GM21447 (cell line): ENCODE results near the gene DNAJC30.

ENCODE experiments used
- ATAC-seq: cut with Tn5 transposase; IDR thresholded peaks from one replicate; pipeline ENCODE4 v1.9.1; 2021; ENCODE audit not compliant: unreplicated experiment

The DNAJC30 gene

DNA sequence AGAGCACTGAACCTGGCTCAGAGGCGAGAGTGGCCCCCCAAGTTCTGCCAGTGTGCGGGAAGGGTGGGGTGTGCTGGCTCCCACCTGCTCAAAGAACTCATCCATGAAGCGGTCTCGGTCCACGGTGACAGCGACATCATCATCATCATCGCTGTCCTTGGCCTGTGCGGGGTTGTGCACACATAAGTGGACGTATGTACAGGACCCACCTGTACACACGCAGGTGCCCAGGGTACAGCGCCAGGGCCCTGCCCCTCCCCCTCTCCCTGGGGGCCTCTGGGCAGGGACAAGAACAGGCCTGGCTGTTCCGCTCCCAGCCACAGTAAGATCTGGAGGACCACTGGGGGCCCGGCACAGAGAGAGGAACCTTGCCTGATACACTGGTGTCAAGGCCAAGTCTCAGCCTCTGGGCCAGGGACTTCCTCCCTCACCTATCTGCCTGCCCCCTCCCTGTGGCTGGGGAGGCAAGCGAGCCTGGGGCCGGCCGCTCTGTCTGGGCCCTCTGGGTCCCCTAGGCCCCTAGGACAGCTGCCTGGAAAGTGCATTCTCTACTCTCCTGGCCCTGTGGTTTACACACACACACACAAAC is 25.8 kb upstream of the DNAJC30 start:
- no peak for ATAC-seq

DNA sequence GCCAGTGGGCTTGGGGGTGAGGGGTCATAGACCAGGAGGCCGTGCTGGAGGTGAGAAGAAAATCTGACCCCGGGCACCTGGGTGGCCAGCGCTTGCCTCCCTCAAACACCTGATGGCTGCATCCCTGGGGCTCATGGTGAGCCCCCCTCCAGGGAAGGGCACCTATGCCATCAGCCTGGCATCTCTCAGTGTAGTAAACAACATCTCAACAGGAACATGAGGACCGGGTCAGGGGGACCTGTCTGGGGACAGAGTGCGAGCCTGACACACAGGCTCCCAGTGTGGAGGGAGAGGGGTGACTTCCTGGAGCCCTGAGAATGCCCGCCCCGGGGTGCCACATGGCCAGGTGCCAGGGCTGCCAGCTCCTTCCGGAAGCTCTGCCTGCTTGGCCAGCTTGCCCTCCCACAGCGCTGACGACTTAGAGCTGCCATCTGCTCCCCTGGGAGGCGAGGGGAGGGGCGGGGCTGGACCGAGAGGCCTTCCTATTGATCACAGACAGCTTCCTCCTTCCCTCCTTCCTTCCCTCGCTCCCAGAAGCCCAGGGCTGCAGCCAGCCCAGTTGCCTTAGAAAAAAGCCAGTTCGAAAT is 23.9 kb upstream of the DNAJC30 start:
- ATAC-seq: no peak

DNA sequence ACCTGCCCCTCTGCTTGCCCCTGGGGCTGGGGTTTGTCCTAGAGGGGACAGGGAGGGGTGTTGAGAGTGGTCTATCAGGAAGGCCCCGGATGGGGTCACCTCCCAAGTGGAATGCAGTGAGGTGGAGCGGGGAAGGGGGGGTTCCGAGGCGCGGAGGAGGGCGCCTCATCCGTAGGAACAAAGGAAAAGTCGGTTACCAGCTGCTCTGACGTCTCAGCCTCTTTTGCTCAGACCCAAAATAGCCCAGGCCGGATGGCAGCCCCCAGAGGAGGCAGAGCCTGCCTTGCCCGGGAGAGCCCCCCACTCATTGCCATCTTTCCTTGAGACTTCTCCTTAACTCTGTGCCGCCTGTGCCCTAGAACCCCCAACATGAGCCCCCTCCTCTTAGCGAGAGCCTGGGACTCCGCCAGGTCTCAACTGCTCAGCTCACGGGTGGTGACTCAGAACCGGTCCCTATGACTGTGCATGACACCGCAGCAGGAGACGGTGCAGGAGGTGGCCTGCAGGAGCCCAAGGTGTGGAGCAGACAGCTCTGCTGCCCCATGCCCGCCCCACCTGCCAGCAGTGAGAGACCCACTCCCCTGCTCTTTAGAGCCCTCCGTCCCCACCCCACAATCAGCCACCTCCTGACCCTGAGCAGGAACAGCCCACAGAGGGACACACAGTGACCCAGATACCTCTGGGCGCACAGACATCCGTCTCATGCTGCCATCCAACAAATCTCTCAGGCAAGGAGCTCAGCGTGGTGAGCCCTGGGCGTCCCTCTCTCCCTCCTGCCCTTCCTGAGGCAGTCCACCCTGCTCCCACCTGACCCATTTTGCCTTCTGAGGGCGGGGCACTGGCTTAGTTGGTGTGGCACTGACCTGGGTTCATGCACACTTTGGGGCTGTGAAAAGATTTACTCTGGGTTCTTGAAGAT is 23.1 kb upstream of the DNAJC30 start:
- no peak for ATAC-seq

DNA sequence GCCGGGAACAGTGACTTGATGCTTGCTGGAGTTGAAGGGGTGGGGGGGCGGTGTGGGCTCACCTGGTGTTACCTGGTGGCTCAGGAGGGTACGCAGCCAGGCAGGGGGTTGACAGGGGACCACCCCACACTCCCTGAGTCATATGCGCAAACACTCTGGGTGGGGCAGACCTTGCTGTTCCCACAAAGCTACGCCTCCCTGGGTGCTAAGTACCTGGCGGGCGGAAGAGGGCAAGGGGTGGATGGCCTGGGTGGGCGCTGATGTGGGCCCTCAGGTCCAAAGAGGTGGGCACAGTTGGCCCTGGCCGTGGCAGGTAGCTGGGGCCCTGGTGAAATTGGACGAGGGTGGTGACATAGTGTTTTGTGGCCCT is 22.3 kb upstream of the DNAJC30 start:
- ATAC-seq: no peak

DNA sequence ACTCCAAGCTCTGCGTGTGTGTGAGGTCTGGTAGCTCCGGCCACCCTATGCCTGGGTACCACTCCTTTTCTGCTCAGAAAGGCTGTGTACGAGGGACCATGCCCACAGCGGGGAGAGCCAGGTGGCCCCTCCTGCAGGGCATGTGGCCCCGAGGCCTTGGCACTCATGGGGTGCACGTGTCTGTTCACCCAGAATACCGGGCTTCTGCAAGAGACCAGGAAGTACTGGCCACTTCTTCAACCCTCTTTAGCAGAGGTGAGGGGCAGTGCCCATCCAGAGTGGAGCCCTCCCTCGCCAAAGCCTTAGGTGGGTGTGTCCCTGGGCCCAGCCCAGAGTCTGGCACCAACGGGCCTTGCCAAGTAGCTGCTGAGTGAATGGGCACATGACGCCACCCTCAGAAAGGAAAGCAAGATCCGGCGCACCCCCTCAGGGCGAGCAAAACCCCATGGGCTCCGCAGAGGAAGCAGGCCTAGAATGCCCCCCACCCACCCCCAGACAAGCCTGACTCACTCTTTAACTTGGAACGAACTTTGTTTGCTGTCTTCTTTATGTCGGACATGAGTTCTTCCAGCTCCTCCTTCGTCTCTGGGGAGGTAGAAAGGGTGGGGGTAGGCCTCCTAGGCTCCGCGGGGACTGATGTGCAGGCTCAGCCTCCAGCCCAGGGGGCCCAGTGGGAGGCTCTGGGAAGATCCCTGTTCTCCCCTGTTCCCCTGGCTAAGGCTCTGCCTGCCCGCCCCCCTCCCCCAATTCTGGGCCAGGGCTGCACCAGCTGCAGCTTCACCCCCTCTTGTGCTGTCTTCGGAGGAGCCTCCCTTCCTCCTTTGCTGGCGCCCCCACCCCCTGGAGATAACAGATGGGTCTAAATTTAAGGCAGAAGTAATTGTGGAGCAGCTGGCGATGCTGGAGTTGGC is 21.6 kb upstream of the DNAJC30 start:
- no peak for ATAC-seq

DNA sequence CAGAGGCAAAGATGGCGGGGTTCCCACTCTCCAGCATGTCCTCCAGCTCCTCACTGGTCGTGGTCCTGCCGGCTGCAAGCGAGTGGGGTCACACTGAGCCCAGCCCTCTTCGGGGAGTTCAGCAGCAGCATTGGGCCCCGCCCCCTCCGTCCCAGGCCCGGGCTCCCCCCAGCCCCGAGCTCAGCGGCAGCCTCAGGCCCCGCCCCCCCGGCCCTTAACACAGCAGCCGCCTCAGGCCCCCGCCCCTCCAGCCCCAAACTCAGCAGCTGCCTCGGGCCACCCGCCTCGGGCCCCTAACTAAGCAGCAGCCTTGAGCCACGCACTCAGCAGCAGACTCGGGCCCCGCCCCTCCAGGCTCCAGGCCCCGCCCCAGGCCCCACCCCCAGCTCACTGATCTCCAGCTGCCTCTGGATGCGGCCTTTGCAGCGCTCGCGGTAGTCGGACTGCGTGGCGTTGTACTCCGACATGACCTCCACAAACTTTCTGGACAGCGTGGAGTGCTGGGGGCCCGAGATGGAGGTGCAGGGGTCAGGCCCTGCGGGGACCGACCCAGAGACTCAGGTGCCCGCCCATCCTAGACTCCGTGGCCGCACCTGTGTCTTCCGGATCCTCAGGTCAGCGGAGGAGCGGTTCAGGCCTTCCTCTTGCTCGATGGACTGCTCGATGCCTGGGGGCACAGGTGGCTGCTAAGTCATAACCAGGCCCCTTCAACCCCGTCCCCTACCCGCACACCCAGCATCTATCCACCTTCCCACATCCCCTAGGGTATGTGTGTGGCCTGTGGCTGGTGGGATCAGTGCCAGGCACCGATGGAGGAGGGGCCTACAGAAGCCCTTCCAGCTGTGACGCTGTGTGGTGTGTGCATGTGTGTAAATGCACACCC is 20.7 kb upstream of the DNAJC30 start:
- ATAC-seq: no peak

DNA sequence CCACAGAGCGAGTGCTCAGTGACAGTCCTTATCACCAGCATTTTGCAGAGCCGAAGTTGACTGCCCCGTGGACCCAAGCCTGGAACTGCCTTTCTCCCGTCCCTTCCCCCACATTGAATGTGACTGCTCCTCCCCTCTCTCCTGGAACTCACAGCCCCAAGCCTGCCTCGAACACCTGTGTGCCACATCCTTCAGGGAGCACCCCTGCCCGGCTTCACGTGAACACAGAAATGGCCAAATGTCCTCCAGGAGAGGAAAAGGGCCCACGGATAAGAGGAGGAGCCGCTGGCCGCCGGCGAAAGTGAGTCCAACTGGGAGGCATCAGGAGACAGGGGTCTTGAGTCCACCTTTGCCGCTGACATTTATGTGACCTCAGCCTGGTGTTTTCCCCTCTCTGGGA is 20.0 kb upstream of the DNAJC30 start:
- ATAC-seq: no peak

DNA sequence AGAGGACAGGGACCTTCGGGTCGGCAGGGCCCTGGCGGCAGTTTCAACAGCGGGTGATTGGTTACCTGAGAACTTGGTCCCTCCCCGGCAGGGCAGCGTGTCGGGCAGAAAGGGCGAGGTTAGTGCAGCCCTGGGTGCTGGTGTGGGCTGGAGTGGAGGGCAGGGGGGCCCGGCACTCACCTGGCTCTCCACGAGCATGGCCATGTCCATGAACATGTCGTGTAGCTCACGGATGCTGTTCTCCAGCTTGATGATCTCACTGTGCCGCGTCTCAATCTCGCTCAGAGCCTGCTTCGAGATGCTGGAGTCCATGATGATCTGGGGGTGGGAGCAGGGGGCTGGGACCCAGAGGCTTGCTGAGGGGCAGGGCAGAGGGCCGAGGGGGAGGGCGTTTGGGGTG is 19.4 kb upstream of the DNAJC30 start:
- ATAC-seq: no peak

DNA sequence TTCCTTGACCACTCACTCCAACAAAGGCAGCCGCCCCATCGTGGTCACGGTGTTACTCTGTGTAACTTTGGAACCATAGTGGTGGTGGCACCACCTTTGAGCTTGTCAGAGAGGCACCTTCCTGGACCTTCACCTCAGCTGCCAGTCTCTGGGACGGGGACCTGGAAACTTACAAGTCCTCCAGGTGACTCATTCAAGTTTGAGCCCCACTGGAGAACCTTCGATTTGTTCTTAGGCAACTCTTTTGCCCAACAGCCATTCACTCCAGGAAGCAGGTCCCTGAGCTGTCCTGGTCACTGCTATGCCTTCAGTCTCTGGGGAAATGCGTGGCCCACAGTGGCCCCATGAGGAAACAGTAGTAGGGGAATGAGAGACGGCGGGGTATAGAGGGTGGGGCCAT is 19.0 kb upstream of the DNAJC30 start:
- no peak for ATAC-seq

DNA sequence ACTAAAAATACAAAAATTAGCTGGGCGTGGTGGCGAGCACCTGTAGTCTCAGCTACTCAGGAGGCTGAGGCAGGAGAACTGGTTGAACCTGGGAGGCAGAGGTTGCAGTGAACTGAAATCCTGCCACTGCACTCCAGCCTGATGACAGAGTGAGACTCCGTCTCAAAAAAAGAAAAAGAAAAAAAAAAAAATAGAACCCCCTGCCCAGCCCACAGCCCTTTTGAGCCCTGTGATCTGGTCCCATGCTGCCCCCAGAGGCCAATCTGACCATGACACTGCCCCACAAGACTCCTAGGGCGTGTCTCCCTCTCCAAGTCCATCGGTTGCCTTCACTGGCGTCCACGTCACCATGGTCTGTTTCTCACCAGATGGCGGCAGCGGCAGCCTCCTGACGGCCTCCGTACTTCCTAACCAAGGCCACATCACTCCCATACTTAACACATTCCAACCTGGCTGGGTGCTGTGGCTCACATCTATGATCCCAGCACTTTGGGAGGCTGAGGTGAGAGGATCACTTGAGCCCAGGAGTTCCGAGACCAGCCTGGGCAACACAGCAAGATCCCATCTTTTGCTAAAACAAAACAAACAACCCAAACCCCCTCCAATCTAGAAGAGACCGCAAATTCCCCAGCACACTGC is 18.2 kb upstream of the DNAJC30 start:
- ATAC-seq: no peak

DNA sequence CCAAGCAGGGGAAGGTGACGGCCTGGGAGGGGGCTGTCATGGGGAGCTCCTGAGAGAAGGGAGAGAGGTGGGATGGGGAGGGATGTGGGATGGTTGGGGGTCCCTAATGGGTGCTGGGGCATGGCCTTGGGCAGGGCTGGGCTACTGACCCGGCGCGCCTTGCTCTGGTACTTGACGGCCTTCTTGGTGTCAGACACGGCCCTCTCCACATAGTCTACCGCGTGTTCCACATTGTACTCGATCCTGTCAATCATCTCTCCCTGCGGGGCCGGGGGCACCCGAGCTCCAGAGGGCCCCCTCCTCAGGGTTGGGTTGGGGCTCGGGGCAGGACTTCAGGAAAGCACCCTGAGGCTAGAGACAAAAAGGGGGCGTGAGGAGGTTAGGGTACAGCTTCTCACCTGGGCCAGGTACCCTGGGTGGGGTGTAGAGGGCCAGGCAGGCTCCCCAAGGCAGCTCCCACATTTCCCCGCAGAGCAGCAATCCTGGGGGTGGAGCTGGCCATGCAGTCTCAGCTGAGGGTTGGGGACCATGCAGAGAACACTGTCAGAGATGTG is 17.4 kb upstream of the DNAJC30 start:
- no peak for ATAC-seq

DNA sequence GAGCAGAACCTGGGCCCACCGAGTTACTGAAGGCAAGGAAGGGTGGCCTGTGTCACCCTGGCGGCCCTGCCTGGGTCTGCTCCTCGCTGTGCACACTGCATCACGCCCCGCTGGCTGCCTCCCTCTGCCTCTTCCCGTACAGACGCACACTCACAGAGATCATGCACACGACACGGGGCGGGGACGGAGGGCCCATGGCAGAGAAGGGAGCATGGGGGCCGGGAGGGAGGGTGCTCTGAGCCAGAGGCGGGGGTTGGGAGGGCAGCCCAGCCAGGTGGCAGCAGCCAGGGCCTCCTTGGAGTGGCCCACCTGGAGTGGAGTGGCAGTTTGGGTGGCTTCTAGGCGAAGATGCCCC is 16.8 kb upstream of the DNAJC30 start:
- ATAC-seq: no peak

DNA sequence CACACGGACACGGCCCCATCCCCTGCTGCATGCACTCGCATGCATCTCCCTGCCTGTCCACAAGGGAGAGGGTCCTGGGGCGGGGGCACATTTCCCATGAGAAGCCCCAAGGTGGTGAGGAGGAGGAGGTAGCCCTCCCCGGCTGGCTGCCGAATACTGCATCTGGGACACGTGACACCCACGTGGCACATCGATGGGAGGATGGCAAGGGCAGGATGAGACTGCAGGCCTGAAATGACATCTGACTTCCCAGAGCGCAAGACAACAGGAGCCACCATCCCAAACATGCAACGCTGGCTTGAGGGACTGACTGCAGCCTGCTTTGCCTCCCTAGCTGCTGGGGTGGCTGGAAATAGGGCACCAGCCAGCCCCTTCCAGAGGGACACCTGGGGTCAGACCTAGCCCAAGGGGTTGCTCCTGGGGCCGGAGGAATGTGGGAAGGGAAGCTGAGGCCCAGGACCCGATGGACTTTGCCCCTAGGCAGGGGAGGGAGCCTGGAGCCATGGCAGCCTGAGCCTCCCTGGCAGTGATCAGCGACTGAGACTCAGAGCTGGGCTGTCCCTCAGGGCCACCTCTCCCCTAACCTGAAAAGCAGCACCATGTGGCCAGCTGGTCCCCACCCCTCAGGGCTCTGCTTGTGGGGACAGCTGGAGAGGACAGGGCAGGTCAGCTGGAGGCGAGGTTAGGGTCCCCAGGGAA is 16.3 kb upstream of the DNAJC30 start:
- ATAC-seq: no peak

DNA sequence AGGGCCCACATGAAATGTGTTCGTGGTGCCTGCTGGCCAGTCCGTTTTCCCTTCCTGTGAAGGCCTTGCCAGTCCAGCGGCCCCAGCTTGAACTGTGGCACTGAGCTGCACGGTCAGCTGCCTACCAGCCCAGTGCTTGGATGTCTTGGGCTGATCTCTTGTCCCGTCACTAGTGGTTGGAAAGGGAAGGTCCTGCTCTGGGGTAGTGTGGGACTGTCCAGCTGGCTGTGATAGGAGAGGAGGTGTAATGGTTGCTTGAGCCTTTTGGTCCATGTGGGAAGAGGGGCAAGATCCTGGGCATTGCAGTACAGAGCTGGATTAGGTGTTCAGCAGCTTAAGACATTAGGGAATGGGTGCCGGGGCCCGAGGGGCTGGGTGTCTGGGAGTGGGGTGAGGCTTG is 15.2 kb upstream of the DNAJC30 start:
- no peak for ATAC-seq

DNA sequence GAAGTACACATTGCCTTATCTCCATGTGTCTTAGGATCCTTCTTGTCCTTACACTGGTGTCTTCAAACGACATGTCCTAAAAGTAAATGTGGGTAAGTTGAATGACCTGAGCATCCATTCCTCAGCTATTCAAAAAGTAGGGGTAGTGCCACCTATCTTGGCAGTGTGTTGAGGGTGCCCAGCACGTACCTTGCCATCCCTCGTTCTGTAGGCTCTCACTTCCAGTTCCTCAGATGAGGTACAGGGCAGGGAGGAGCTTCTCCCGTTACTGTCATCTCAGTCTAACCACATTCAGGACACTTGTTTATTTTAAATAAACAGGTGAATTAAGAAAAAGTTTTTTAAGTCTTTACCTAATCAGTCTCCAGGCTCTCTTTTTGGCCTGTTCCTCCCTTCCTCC is 13.1 kb upstream of the DNAJC30 start:
- no peak for ATAC-seq

DNA sequence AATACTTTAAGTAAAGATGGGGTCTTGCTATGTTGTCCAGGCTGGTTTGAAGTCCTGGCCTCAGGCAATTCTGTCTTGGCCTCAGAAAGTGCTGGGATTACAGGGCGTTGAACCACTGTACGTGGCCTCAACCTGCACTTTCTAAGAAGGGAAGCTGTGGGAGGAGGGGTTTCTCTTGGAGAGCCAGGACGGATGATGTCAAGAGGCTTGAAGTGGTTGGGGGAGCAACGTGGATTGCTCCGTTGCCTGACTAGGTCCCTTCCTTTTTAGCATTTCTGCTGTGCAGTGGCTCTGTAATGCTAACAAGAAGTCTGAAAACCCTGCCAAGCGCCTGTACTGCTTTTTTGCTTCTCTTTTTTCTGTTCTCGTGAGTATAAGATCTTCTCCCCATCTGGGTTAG is 7.4 kb upstream of the DNAJC30 start:
- ATAC-seq: no peak

DNA sequence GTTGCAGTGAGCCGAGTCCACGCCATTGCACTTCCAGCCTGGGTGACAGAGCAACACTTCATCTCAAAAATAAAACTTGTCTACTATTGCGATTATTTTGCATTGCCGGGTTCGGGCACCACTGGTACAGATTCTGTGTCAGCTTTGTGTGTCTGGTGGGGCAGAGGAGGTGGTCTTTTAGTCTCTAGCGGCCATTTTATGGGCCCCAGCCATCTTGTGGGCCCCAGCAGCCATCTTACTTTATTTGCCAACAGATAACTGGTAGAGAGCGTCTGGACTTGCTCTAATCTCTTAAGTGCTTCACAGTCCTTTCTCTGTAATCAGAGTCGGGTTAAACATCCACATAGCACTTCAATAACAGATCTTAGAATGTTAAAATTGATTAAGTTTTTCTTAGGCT is 5.0 kb upstream of the DNAJC30 start:
- ATAC-seq: no peak

DNA sequence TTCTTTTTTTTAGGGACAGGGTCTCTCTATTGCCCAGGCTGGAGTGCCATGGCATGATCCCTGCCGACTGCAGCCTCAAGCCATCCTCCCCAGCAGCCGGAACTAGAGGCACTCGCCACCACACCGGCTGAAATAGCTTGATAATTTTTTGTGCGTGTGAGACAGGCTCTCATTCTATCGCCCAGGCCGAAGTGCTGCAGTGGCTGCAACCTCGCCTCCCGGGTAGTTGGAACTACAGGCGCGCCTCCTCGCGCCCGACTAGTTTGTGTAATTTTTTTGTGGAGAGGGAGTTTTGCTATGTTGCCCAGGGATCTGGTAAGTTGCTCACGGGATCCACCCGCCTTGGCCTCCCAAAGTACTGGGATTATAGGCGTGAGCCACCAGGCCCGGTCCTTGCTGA is 2.1 kb upstream of the DNAJC30 start:
- no peak for ATAC-seq
